ENCODE data around the gene TMEM41A.

Gene TMEM41A

GRCh38 chr3:185504636-185505035 lies 5.8 kb upstream of the TMEM41A start:
- peaks cover 3 to 17% of the 10 kb centered on the region in 2 experiments for H3K27me3 ChIP-seq (ENCODE audit: control insufficient read depth in 1 of 2, insufficient read depth in 1 of 2, low read length in 2 of 2)
- H3K4me2 ChIP-seq (ENCODE audit: low read length, poor library complexity, severe bottlenecking) = no peak overlapping the region

DNA sequence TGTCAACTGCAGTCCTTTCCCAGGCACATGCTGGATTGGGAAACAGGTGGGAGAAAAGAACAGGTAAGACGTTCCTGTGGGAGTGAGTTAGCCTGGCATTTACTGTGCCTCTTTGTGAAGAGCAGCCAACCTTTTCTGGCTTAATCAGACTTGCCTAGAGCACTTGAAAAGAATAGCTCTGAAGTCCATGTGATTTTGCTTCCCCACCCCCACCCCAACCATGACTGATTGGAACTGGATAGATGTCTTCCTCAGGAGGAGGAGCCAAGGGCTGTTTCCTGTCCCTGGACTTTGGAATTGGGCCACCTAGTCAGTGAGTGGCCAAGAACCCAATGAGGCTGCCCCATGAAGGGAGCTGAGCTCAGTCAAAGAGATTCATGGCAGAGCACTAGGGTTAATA lies 4.7 kb upstream of the TMEM41A start:
- Histone ChIP-seq H3K79me1 (replicated peaks; ENCODE audit: low read length, poor library complexity, severe bottlenecking) (no peaks in the 10 kb centered on the region), H3K23ac (ENCODE audit: low read length in 2 of 2) (no peak overlapping the region), H3K9me3 (ENCODE audit: control insufficient read depth, low read length) (no peaks in the 10 kb centered on the region), H3K36me3 (ENCODE audit: control insufficient read depth in 1 of 2, insufficient read depth in 2 of 2, low read depth in 1 of 2, low read length in 2 of 2) (peaks cover 0 to 2% of the 10 kb centered on the region in 2 experiments), H3K4me2 (ENCODE audit: low read length, poor library complexity, severe bottlenecking) (no peak overlapping the region), H3K14ac (ENCODE audit: low read length in 2 of 2) (no peak overlapping the region), H4K91ac (ENCODE audit: low read length) (no peak overlapping the region), H3K4ac (ENCODE audit: low read depth in 1 of 2, low read length in 2 of 2) (no peak overlapping the region), H2AK5ac (ENCODE audit: low read length, severe bottlenecking) (no peak overlapping the region), H3K27ac (ENCODE audit: low read length, poor library complexity, severe bottlenecking) (no peak overlapping the region), H2BK120ac (ENCODE audit: low read depth, low read length) (no peak overlapping the region), H2BK15ac (ENCODE audit: low read depth, poor library complexity, severe bottlenecking) (no peak overlapping the region), H3K4me3 (ENCODE audit: insufficient read depth in 1 of 2, low read depth in 1 of 2, low read length in 2 of 2) (no peak overlapping the region), H4K8ac (ENCODE audit: low read length) (no peak overlapping the region), H3K9ac (ENCODE audit: low read length) (no peak overlapping the region), H3K27me3 (ENCODE audit: control insufficient read depth in 1 of 2, insufficient read depth in 1 of 2, low read length in 2 of 2) (peaks cover 3 to 17% of the 10 kb centered on the region in 2 experiments), H2AFZ (ENCODE audit: low read depth, low read length) (no peak overlapping the region), H3K18ac (ENCODE audit: low read depth in 1 of 2, low read length in 2 of 2) (no peak overlapping the region), H2BK5ac (ENCODE audit: low read depth, low read length, poor library complexity, severe bottlenecking) (no peak overlapping the region), H3K4me1 (ENCODE audit: control insufficient read depth, insufficient read depth, low read depth, low read length) (peaks cover 2% of the 10 kb centered on the region), H2BK12ac (ENCODE audit: low read length in 2 of 2) (no peak overlapping the region)
- WGBS = 83% methylated on average over 1 of the region's 1 CpG
- DNase-seq = no peak

More at GRCh38 chr3:185504636-185505035, 5.8 kb upstream of the TMEM41A start:
- no peak for DNase-seq
- Histone ChIP-seq H2BK15ac (ENCODE audit: low read depth, poor library complexity, severe bottlenecking) (no peak overlapping the region), H4K91ac (ENCODE audit: low read length) (no peak overlapping the region), H3K23ac (ENCODE audit: low read length in 2 of 2) (no peak overlapping the region), H3K4me3 (ENCODE audit: insufficient read depth in 1 of 2, low read depth in 1 of 2, low read length in 2 of 2) (no peak overlapping the region), H2BK120ac (ENCODE audit: low read depth, low read length) (no peak overlapping the region), H3K14ac (ENCODE audit: low read length in 2 of 2) (no peak overlapping the region), H3K4ac (ENCODE audit: low read depth in 1 of 2, low read length in 2 of 2) (no peak overlapping the region), H3K9me3 (ENCODE audit: control insufficient read depth, low read length) (no peaks in the 10 kb centered on the region), H3K79me1 (replicated peaks; ENCODE audit: low read length, poor library complexity, severe bottlenecking) (no peaks in the 10 kb centered on the region), H2BK5ac (ENCODE audit: low read depth, low read length, poor library complexity, severe bottlenecking) (no peak overlapping the region), H2AFZ (ENCODE audit: low read depth, low read length) (no peak overlapping the region), H3K27ac (ENCODE audit: low read length, poor library complexity, severe bottlenecking) (no peak overlapping the region), H2BK12ac (ENCODE audit: low read length in 2 of 2) (no peak overlapping the region), H3K36me3 (ENCODE audit: control insufficient read depth in 1 of 2, insufficient read depth in 2 of 2, low read depth in 1 of 2, low read length in 2 of 2) (peaks cover 0 to 2% of the 10 kb centered on the region in 2 experiments), H3K4me1 (ENCODE audit: control insufficient read depth, insufficient read depth, low read depth, low read length) (no peaks in the 10 kb centered on the region), H4K8ac (ENCODE audit: low read length) (no peak overlapping the region), H3K18ac (ENCODE audit: low read depth in 1 of 2, low read length in 2 of 2) (no peak overlapping the region), H3K9ac (ENCODE audit: low read length) (no peak overlapping the region), H2AK5ac (ENCODE audit: low read length, severe bottlenecking) (no peak overlapping the region)
- 76% methylated on average over 2 of the region's 3 CpGs for WGBS

DNA sequence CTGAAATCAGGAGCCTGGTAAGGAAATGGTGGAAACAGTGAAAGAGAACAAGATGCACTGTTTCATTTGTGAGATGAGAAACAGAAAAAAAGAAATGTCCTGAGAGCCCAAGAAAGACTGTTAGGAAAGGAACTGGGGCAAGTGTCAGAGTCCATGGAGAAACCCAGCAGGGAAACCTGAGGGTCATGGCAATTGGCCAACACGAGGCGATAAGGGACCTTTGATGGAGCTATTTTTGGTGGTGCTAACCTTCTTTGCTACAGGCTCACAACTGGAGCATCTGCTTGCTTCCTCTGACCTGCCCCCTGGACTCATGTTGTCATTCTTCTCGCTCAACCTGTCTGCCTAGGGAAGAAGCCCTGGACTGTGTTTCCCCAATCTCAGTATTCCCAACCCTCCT lies 4.2 kb upstream of the TMEM41A start:
- Histone ChIP-seq H2BK12ac (ENCODE audit: low read length in 2 of 2) (no peak overlapping the region), H3K14ac (ENCODE audit: low read length in 2 of 2) (no peak overlapping the region), H3K4me2 (ENCODE audit: low read length, poor library complexity, severe bottlenecking) (no peak overlapping the region), H4K91ac (ENCODE audit: low read length) (no peak overlapping the region), H3K4me1 (ENCODE audit: control insufficient read depth, insufficient read depth, low read depth, low read length) (peaks cover 2% of the 10 kb centered on the region), H3K23ac (ENCODE audit: low read length in 2 of 2) (no peak overlapping the region), H2BK120ac (ENCODE audit: low read depth, low read length) (no peak overlapping the region), H3K9me3 (ENCODE audit: control insufficient read depth, low read length) (no peaks in the 10 kb centered on the region), H3K79me1 (replicated peaks; ENCODE audit: low read length, poor library complexity, severe bottlenecking) (no peaks in the 10 kb centered on the region), H4K8ac (ENCODE audit: low read length) (no peak overlapping the region), H3K36me3 (ENCODE audit: control insufficient read depth in 1 of 2, insufficient read depth in 2 of 2, low read depth in 1 of 2, low read length in 2 of 2) (no peaks in the 10 kb centered on the region), H2AK5ac (ENCODE audit: low read length, severe bottlenecking) (no peak overlapping the region), H3K27me3 (ENCODE audit: control insufficient read depth in 1 of 2, insufficient read depth in 1 of 2, low read length in 2 of 2) (peaks cover 3 to 15% of the 10 kb centered on the region in 2 experiments), H2AFZ (ENCODE audit: low read depth, low read length) (no peak overlapping the region), H3K4ac (ENCODE audit: low read depth in 1 of 2, low read length in 2 of 2) (no peak overlapping the region), H2BK15ac (ENCODE audit: low read depth, poor library complexity, severe bottlenecking) (no peak overlapping the region), H3K4me3 (ENCODE audit: insufficient read depth in 1 of 2, low read depth in 1 of 2, low read length in 2 of 2) (no peak overlapping the region), H2BK5ac (ENCODE audit: low read depth, low read length, poor library complexity, severe bottlenecking) (no peak overlapping the region), H3K27ac (ENCODE audit: low read length, poor library complexity, severe bottlenecking) (no peak overlapping the region), H3K18ac (ENCODE audit: low read depth in 1 of 2, low read length in 2 of 2) (no peak overlapping the region), H3K9ac (ENCODE audit: low read length) (no peak overlapping the region)
- no peak for DNase-seq
- WGBS = 84% methylated on average over 3 of the region's 3 CpGs

- WGBS = 96% methylated on average over 4 of the region's 4 CpGs
- no peaks in the 10 kb centered on the region for H3K4me1 ChIP-seq (ENCODE audit: control insufficient read depth, insufficient read depth, low read depth, low read length)
- H3K18ac ChIP-seq (ENCODE audit: low read depth in 1 of 2, low read length in 2 of 2) = no peak overlapping the region
- no peak overlapping the region for H3K4ac ChIP-seq (ENCODE audit: low read depth in 1 of 2, low read length in 2 of 2)
- no peak overlapping the region for H2BK12ac ChIP-seq (ENCODE audit: low read length in 2 of 2)
- H3K36me3 ChIP-seq (ENCODE audit: control insufficient read depth in 1 of 2, insufficient read depth in 2 of 2, low read depth in 1 of 2, low read length in 2 of 2) = peaks cover 21 to 86% of the 10 kb centered on the region in 2 experiments
- no peaks in the 10 kb centered on the region for H3K9me3 ChIP-seq (ENCODE audit: control insufficient read depth, low read length)
- H3K27ac ChIP-seq (ENCODE audit: low read length, poor library complexity, severe bottlenecking) = no peak overlapping the region
- no peak overlapping the region for H3K4me2 ChIP-seq (ENCODE audit: low read length, poor library complexity, severe bottlenecking)
- no peak overlapping the region for H3K14ac ChIP-seq (ENCODE audit: low read length in 2 of 2)
- no peak overlapping the region for H4K91ac ChIP-seq (ENCODE audit: low read length)
- H3K9ac ChIP-seq (ENCODE audit: low read length) = no peak overlapping the region
- no peak overlapping the region for H4K8ac ChIP-seq (ENCODE audit: low read length)
- H3K4me3 ChIP-seq (ENCODE audit: insufficient read depth in 1 of 2, low read depth in 1 of 2, low read length in 2 of 2) = no peak overlapping the region
- H2AFZ ChIP-seq (ENCODE audit: low read depth, low read length) = no peak overlapping the region
- no peak overlapping the region for H3K23ac ChIP-seq (ENCODE audit: low read length in 2 of 2)
- H2BK15ac ChIP-seq (ENCODE audit: low read depth, poor library complexity, severe bottlenecking) = no peak overlapping the region
- no peak overlapping the region for H2AK5ac ChIP-seq (ENCODE audit: low read length, severe bottlenecking)
- H3K27me3 ChIP-seq (ENCODE audit: control insufficient read depth in 1 of 2, insufficient read depth in 1 of 2, low read length in 2 of 2) = no peaks in the 10 kb centered on the region
- H2BK5ac ChIP-seq (ENCODE audit: low read depth, low read length, poor library complexity, severe bottlenecking) = no peak overlapping the region
- H3K79me1 ChIP-seq (replicated peaks; ENCODE audit: low read length, poor library complexity, severe bottlenecking) = peaks cover 16% of the 10 kb centered on the region
- no peak for DNase-seq
- H2BK120ac ChIP-seq (ENCODE audit: low read depth, low read length) = no peak overlapping the region
Measured at GRCh38 chr3:185490241-185490640, 8.6 kb downstream of the TMEM41A start.
